Osteoblast (primary cell): ENCODE results near the gene CDKAL1. TPM values are rescaled to one million over a fixed set of nuclear protein-coding genes. Genes with fewer than 3 reads are reported as not detected.

Experiments used
- DNase-seq: peaks from one replicate; pipeline ENCODE4 v3.0.0; 2011; ENCODE audit warnings: low spot score, mixed read lengths; ENCODE audit not compliant: insufficient read length; ENCODE audit errors: missing footprints
- H2AFZ ChIP-seq: 2 replicates; pipeline ENCODE4 v1.6.0; 2011; ENCODE audit warnings: mild to moderate bottlenecking, low read length
- H3K27ac ChIP-seq: 2 replicates; pipeline ENCODE4 v1.5.1; 2011; ENCODE audit warnings: mild to moderate bottlenecking, low read depth, low read length, moderate library complexity
- H3K27me3 ChIP-seq: 2 replicates; pipeline ENCODE4 v1.6.0; 2012; ENCODE audit warnings: mild to moderate bottlenecking, control low read depth, inconsistent platforms, low read length, moderate library complexity; ENCODE audit not compliant: insufficient read depth
- H3K36me3 ChIP-seq: 2 replicates; pipeline ENCODE4 v1.5.1; 2011; ENCODE audit warnings: mild to moderate bottlenecking, low read length, control low read depth, moderate library complexity; ENCODE audit not compliant: insufficient read depth
- H3K4me1 ChIP-seq: 2 replicates; pipeline ENCODE4 v1.5.1; 2011; ENCODE audit warnings: mild to moderate bottlenecking, low read length, control low read depth, moderate library complexity; ENCODE audit not compliant: insufficient read depth
- H3K4me2 ChIP-seq: 2 replicates; pipeline ENCODE4 v1.6.0; 2011; ENCODE audit warnings: mild to moderate bottlenecking, low read length; ENCODE audit not compliant: insufficient read depth
- H3K4me3 ChIP-seq: fragments of 200-600 bp; sonication (generic); 3 replicates; pipeline ENCODE4 v1.5.1; 2012; ENCODE audit warnings: mild to moderate bottlenecking, low read length, inconsistent platforms; ENCODE audit not compliant: insufficient read depth
- H3K79me2 ChIP-seq: 2 replicates; pipeline ENCODE4 v1.6.0; 2012; ENCODE audit warnings: mild to moderate bottlenecking, low read length, control low read depth, inconsistent platforms; ENCODE audit not compliant: insufficient read depth
- H3K9me3 ChIP-seq: 2 replicates; pipeline ENCODE4 v1.5.1; 2011; ENCODE audit warnings: low read depth, low read length, control low read depth
- H4K20me1 ChIP-seq: 2 replicates; pipeline ENCODE4 v1.6.0; 2012; ENCODE audit warnings: mild to moderate bottlenecking, low read length, control low read depth; ENCODE audit not compliant: insufficient read depth
- CTCF ChIP-seq: IDR thresholded peaks from 2 replicates; pipeline ENCODE4 v1.5.1; 2011; ENCODE audit warnings: mild to moderate bottlenecking, low read depth, low read length, moderate library complexity; ENCODE audit errors: extremely low read depth
- total RNA-seq: library from RNA; depleted of rRNA; stranded (reverse); fragments of >200 nt; gene quantifications from 2 replicates; pipeline ENCODE4 v1.2.3, GENCODE V29; 2012

Gene CDKAL1
- total RNA-seq, 1 donor: 18.5 TPM

- DNase-seq: peak; percentile 63
- Histone ChIP-seq H3K27ac (no peak overlapping the region), H3K4me1 (no peaks in the 10 kb centered on the region), H3K27me3 (no peaks in the 10 kb centered on the region), H3K79me2 (no peaks in the 10 kb centered on the region), H3K4me3 (no peak overlapping the region), H4K20me1 (no peaks in the 10 kb centered on the region), H2AFZ (no peak overlapping the region), H3K36me3 (no peaks in the 10 kb centered on the region), H3K9me3 (no peaks in the 10 kb centered on the region), H3K4me2 (no peak overlapping the region)
- TF ChIP-seq CTCF: no peak
Observed at GRCh38 chr6:20569000-20569610, 34.8 kb downstream of the CDKAL1 start.

- H3K36me3 ChIP-seq: no peaks in the 10 kb centered on the region
- H3K4me1 ChIP-seq: no peaks in the 10 kb centered on the region
- H3K27ac ChIP-seq: no peak overlapping the region
- no peak overlapping the region for H3K4me2 ChIP-seq
- no peaks in the 10 kb centered on the region for H3K79me2 ChIP-seq
- no peak for TF ChIP-seq CTCF
- no peak overlapping the region for H3K4me3 ChIP-seq
- no peak overlapping the region for H2AFZ ChIP-seq
- H3K27me3 ChIP-seq: no peaks in the 10 kb centered on the region
- no peak for DNase-seq
- no peaks in the 10 kb centered on the region for H4K20me1 ChIP-seq
- H3K9me3 ChIP-seq: no peaks in the 10 kb centered on the region
Observed at GRCh38 chr6:20571261-20571660, 37.0 kb downstream of the CDKAL1 start.

- Histone ChIP-seq H3K4me1 (no peaks in the 10 kb centered on the region), H3K79me2 (no peaks in the 10 kb centered on the region), H3K4me3 (no peak overlapping the region), H2AFZ (no peak overlapping the region), H3K36me3 (no peaks in the 10 kb centered on the region), H3K27ac (no peak overlapping the region), H3K9me3 (no peaks in the 10 kb centered on the region), H4K20me1 (no peaks in the 10 kb centered on the region), H3K27me3 (no peaks in the 10 kb centered on the region), H3K4me2 (no peak overlapping the region)
- TF ChIP-seq CTCF: no peak
- DNase-seq: no peak
Observed at GRCh38 chr6:20572288-20572687, 38.0 kb downstream of the CDKAL1 start.

GRCh38 chr6:20572940-20573339 is 38.7 kb downstream of the CDKAL1 start:
- no peaks in the 10 kb centered on the region for H4K20me1 ChIP-seq
- no peak overlapping the region for H3K4me3 ChIP-seq
- H3K4me1 ChIP-seq: no peaks in the 10 kb centered on the region
- no peaks in the 10 kb centered on the region for H3K27me3 ChIP-seq
- no peak overlapping the region for H3K4me2 ChIP-seq
- no peak overlapping the region for H2AFZ ChIP-seq
- H3K36me3 ChIP-seq: no peaks in the 10 kb centered on the region
- no peaks in the 10 kb centered on the region for H3K9me3 ChIP-seq
- no peak for DNase-seq
- H3K27ac ChIP-seq: no peak overlapping the region
- TF ChIP-seq CTCF: no peak
- H3K79me2 ChIP-seq: no peaks in the 10 kb centered on the region
